ENCODE data around the gene MPLKIP.

MPLKIP gene

GRCh38 chr7:40105879-40106473 lies 28.4 kb downstream of the MPLKIP start:
- Mint-ChIP-seq H3K4me1 (no peaks in the 10 kb centered on the region), H3K27ac (no peak overlapping the region)

GRCh38 chr7:40102897-40103296 lies 31.5 kb downstream of the MPLKIP start:
- Mint-ChIP-seq H3K36me3 (no peaks in the 10 kb centered on the region), H3K4me3 (no peak overlapping the region), H3K4me1 (no peaks in the 10 kb centered on the region), H3K9me3 (no peaks in the 10 kb centered on the region), H3K27me3 (no peaks in the 10 kb centered on the region), H3K27ac (peak overlapping the region; percentile 18)
- DNase-seq (ENCODE audit: low spot score in 2 of 2) (no peak), ATAC-seq (ENCODE audit: low read depth) (no peak)

More at GRCh38 chr7:40105879-40106473, 28.4 kb downstream of the MPLKIP start:
- no peak for DNase-seq (ENCODE audit: low spot score in 2 of 2)
- no peak overlapping the region for H3K4me3 Mint-ChIP-seq
- no peak for ATAC-seq (ENCODE audit: low read depth)
- H3K27me3 Mint-ChIP-seq = no peaks in the 10 kb centered on the region
- no peaks in the 10 kb centered on the region for H3K9me3 Mint-ChIP-seq
- no peaks in the 10 kb centered on the region for H3K36me3 Mint-ChIP-seq

GRCh38 chr7:40101201-40101600 lies 33.2 kb downstream of the MPLKIP start:
- Mint-ChIP-seq H3K4me3 (no peak overlapping the region), H3K27ac (no peak overlapping the region)
- no peak for DNase-seq (ENCODE audit: low spot score in 2 of 2)

GRCh38 chr7:40099837-40100236 lies 34.6 kb downstream of the MPLKIP start:
- ATAC-seq (ENCODE audit: low read depth) (no peak), DNase-seq (ENCODE audit: low spot score in 2 of 2) (no peak)
- Mint-ChIP-seq H3K36me3 (peaks cover 5% of the 10 kb centered on the region), H3K4me1 (no peaks in the 10 kb centered on the region), H3K27me3 (no peaks in the 10 kb centered on the region), H3K27ac (no peak overlapping the region), H3K9me3 (no peaks in the 10 kb centered on the region), H3K4me3 (no peak overlapping the region)

More at GRCh38 chr7:40101201-40101600, 33.2 kb downstream of the MPLKIP start:
- no peaks in the 10 kb centered on the region for H3K9me3 Mint-ChIP-seq
- no peaks in the 10 kb centered on the region for H3K36me3 Mint-ChIP-seq
- no peak for ATAC-seq (ENCODE audit: low read depth)
- H3K4me1 Mint-ChIP-seq = no peaks in the 10 kb centered on the region
- H3K27me3 Mint-ChIP-seq = no peaks in the 10 kb centered on the region

GRCh38 chr7:40098810-40099209 lies 35.6 kb downstream of the MPLKIP start:
- DNase-seq (ENCODE audit: low spot score in 2 of 2) (no peak), ATAC-seq (ENCODE audit: low read depth) (no peak)
- H3K4me3 Mint-ChIP-seq = no peak overlapping the region
- no peaks in the 10 kb centered on the region for H3K9me3 Mint-ChIP-seq
- peaks cover 14% of the 10 kb centered on the region for H3K36me3 Mint-ChIP-seq
- no peaks in the 10 kb centered on the region for H3K4me1 Mint-ChIP-seq
- H3K27ac Mint-ChIP-seq = no peak overlapping the region
- H3K27me3 Mint-ChIP-seq = no peaks in the 10 kb centered on the region

GRCh38 chr7:40097728-40098127 lies 36.7 kb downstream of the MPLKIP start:
- H3K4me1 Mint-ChIP-seq = no peaks in the 10 kb centered on the region
- DNase-seq (ENCODE audit: low spot score in 2 of 2) = no peak
- H3K27me3 Mint-ChIP-seq = no peaks in the 10 kb centered on the region
- H3K27ac Mint-ChIP-seq = peak overlapping the region; percentile 11
- H3K4me3 Mint-ChIP-seq = no peak overlapping the region
- no peak for ATAC-seq (ENCODE audit: low read depth)
- H3K9me3 Mint-ChIP-seq = no peaks in the 10 kb centered on the region
- peaks cover 19% of the 10 kb centered on the region for H3K36me3 Mint-ChIP-seq

GRCh38 chr7:40095695-40096327 lies 38.6 kb downstream of the MPLKIP start:
- no peak overlapping the region for H3K27ac Mint-ChIP-seq
- no peaks in the 10 kb centered on the region for H3K27me3 Mint-ChIP-seq
- ATAC-seq (ENCODE audit: low read depth) = no peak
- H3K4me1 Mint-ChIP-seq = no peaks in the 10 kb centered on the region
- no peaks in the 10 kb centered on the region for H3K9me3 Mint-ChIP-seq
- H3K4me3 Mint-ChIP-seq = no peak overlapping the region
- DNase-seq (ENCODE audit: low spot score in 2 of 2) = no peak
- H3K36me3 Mint-ChIP-seq = peaks cover 20% of the 10 kb centered on the region

- Mint-ChIP-seq H3K36me3 (peaks cover 22% of the 10 kb centered on the region), H3K4me3 (no peak overlapping the region), H3K27ac (no peak overlapping the region), H3K27me3 (no peaks in the 10 kb centered on the region), H3K4me1 (no peaks in the 10 kb centered on the region), H3K9me3 (no peaks in the 10 kb centered on the region)
- ATAC-seq (ENCODE audit: low read depth) (no peak), DNase-seq (ENCODE audit: low spot score in 2 of 2) (no peak)
Measured at GRCh38 chr7:40095230-40095629, 39.2 kb downstream of the MPLKIP start.

- H3K27me3 Mint-ChIP-seq = no peaks in the 10 kb centered on the region
- no peak for DNase-seq (ENCODE audit: low spot score in 2 of 2)
- peaks cover 27% of the 10 kb centered on the region for H3K36me3 Mint-ChIP-seq
- ATAC-seq (ENCODE audit: low read depth) = no peak
- no peaks in the 10 kb centered on the region for H3K4me1 Mint-ChIP-seq
- no peak overlapping the region for H3K4me3 Mint-ChIP-seq
- no peak overlapping the region for H3K27ac Mint-ChIP-seq
- H3K9me3 Mint-ChIP-seq = no peaks in the 10 kb centered on the region
Measured at GRCh38 chr7:40093631-40094350, 40.6 kb downstream of the MPLKIP start.

GRCh38 chr7:40092182-40092581 lies 42.2 kb downstream of the MPLKIP start:
- Mint-ChIP-seq H3K27ac (no peak overlapping the region), H3K27me3 (no peaks in the 10 kb centered on the region), H3K36me3 (peaks cover 29% of the 10 kb centered on the region), H3K4me3 (no peak overlapping the region), H3K9me3 (no peaks in the 10 kb centered on the region), H3K4me1 (no peaks in the 10 kb centered on the region)
- ATAC-seq (ENCODE audit: low read depth) (no peak), DNase-seq (ENCODE audit: low spot score in 2 of 2) (no peak)

- Mint-ChIP-seq H3K4me3 (no peak overlapping the region), H3K4me1 (peaks cover 2% of the 10 kb centered on the region), H3K36me3 (no peaks in the 10 kb centered on the region), H3K27ac (no peak overlapping the region), H3K9me3 (no peaks in the 10 kb centered on the region), H3K27me3 (no peaks in the 10 kb centered on the region)
- ATAC-seq (ENCODE audit: low read depth) (no peak), DNase-seq (ENCODE audit: low spot score in 2 of 2) (no peak)
Measured at GRCh38 chr7:40077849-40078248, 56.6 kb downstream of the MPLKIP start.

All from memory B cell (primary cell).